Uterus (tissue), 4 donors: ENCODE results near the gene VSIG4. TPM values are rescaled to one million over a fixed set of nuclear protein-coding genes. Genes with fewer than 3 reads are reported as not detected.

ENCODE experiments used
- DNase-seq, 2 donors: peaks; one replicate each; pipeline ENCODE4 v3.0.0-alpha.2; 2019 to 2020
- H3K27ac ChIP-seq, 2 donors: fragments of 200-600 bp; sonication (generic); 1 replicate in 1 of 2; 2 replicates in 1 of 2; pipeline ENCODE4 v1.5.1; 2016 to 2018
- H3K27me3 ChIP-seq, 2 donors: fragments of 200-600 bp; sonication (generic); one replicate each; pipeline ENCODE4 v1.5.1; 2018 to 2019; ENCODE audit warnings: control low read depth in 1 of 2
- H3K36me3 ChIP-seq, 2 donors: fragments of 200-600 bp; sonication (generic); one replicate each; pipeline ENCODE4 v1.5.1; 2019; ENCODE audit warnings: control low read depth in 1 of 2
- H3K4me1 ChIP-seq, 2 donors: fragments of 200-600 bp; sonication (generic); one replicate each; pipeline ENCODE4 v1.5.1; 2018 to 2019; ENCODE audit warnings: control low read depth in 1 of 2
- H3K4me3 ChIP-seq, 2 donors: fragments of 200-600 bp; sonication (generic); 1 replicate in 1 of 2; 2 replicates in 1 of 2; pipeline ENCODE4 v1.5.1; 2018 to 2019; ENCODE audit warnings: mild to moderate bottlenecking in 1 of 2
- H3K9me3 ChIP-seq, 2 donors: fragments of 200-600 bp; sonication (generic); one replicate each; pipeline ENCODE4 v1.5.1; 2019; ENCODE audit warnings: control low read depth in 1 of 2
- CTCF ChIP-seq, 4 experiments: fragments of 200-600 bp in 2 of 4; fragments of 450-650 bp in 2 of 4; sonication (generic) in 2 of 4; IDR thresholded peaks; one replicate each; pipeline ENCODE4 v1.5.1; 2016 to 2019; ENCODE audit warnings: antibody characterized with exemption in 4 of 4, mild to moderate bottlenecking in 2 of 4, moderate library complexity in 1 of 4
- POLR2A ChIP-seq, 2 donors: fragments of 450-650 bp; IDR thresholded peaks; one replicate each; pipeline ENCODE4 v1.6.1; 2016; ENCODE audit warnings: antibody characterized with exemption in 2 of 2, mild to moderate bottlenecking in 1 of 2, moderate library complexity in 1 of 2
- intact Hi-C: fragments of 100-400 bp; cut with DNase I; formaldehyde crosslinking; loops from one replicate; pipeline ENCODE4 v1.15.1; 2023; ENCODE audit warnings: low total_unique reads
- total RNA-seq, 4 donors: library from RNA; depleted of rRNA in 3 of 4; stranded (reverse); fragments of >200 nt in 3 of 4; gene quantifications; one replicate each; pipeline versions ENCODE4 v1.1.0 to v1.2.4, GENCODE V29; 2014 to 2023
- donor health status: DM: yes; HTN: yes; CAD: no.

The VSIG4 gene
- total RNA-seq, 4 donors from 2014 or later = 13.4 to 120 (median 16.7) TPM

- H3K27me3 ChIP-seq = no peaks in the 10 kb centered on the region
- no peak overlapping the region for H3K4me3 ChIP-seq
- H3K9me3 ChIP-seq = no peaks in the 10 kb centered on the region
- no peak for DNase-seq
- H3K4me1 ChIP-seq = no peaks in the 10 kb centered on the region
- intact Hi-C loops = no loop called here
- TF ChIP-seq POLR2A (IDR thresholded peaks at IDR 0.05) = no peak
- TF ChIP-seq CTCF (IDR thresholded peaks at IDR 0.05) = no peak
- no peaks in the 10 kb centered on the region for H3K36me3 ChIP-seq
- H3K27ac ChIP-seq = no peak overlapping the region
Observed at GRCh38 chrX:66054978-66055377, 15.1 kb upstream of the VSIG4 start.

- no peak overlapping the region for H3K4me3 ChIP-seq
- DNase-seq = no peak
- no peak for TF ChIP-seq POLR2A (IDR thresholded peaks at IDR 0.05)
- TF ChIP-seq CTCF (IDR thresholded peaks at IDR 0.05) = no peak
- H3K27ac ChIP-seq = no peak overlapping the region
- H3K36me3 ChIP-seq = no peaks in the 10 kb centered on the region
- no peaks in the 10 kb centered on the region for H3K27me3 ChIP-seq
- H3K9me3 ChIP-seq = no peaks in the 10 kb centered on the region
- intact Hi-C loops = no loop called here
- H3K4me1 ChIP-seq = no peaks in the 10 kb centered on the region
Observed at GRCh38 chrX:66053414-66053813, 13.5 kb upstream of the VSIG4 start.

- Histone ChIP-seq H3K27me3 (no peaks in the 10 kb centered on the region), H3K36me3 (no peaks in the 10 kb centered on the region), H3K27ac (no peak overlapping the region), H3K4me3 (no peak overlapping the region), H3K9me3 (no peaks in the 10 kb centered on the region), H3K4me1 (no peaks in the 10 kb centered on the region)
- no peak for TF ChIP-seq CTCF (IDR thresholded peaks at IDR 0.05)
- TF ChIP-seq POLR2A (IDR thresholded peaks at IDR 0.05) = no peak
- intact Hi-C loops = no loop called here
- DNase-seq = no peak
Observed at GRCh38 chrX:66051980-66052379, 12.1 kb upstream of the VSIG4 start.

DNA sequence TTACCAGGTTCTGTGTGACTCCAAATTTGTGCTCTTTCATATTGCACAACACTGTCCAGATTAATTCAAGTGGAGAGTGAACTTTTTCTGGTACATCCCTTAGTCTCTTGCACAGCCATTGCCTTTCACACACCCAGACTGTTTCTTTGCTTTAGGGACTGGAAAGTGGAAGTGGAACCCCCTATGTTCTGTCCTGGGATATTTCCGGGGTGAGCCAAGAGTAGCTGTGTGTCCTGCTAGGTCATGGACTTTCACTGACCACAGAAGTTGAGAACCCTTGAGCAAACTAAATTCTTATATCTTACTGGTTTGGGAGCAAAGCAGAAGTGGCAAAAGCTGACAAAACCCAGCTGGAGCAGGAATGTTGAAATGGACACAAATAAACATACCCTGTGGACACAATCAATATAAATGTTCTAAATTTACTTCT lies 10.3 kb upstream of the VSIG4 start:
- DNase-seq = no peak
- H3K4me3 ChIP-seq = no peak overlapping the region
- no peaks in the 10 kb centered on the region for H3K36me3 ChIP-seq
- no peaks in the 10 kb centered on the region for H3K4me1 ChIP-seq
- no peaks in the 10 kb centered on the region for H3K27me3 ChIP-seq
- intact Hi-C loops = no loop called here
- H3K9me3 ChIP-seq = no peaks in the 10 kb centered on the region
- H3K27ac ChIP-seq = no peak overlapping the region
- TF ChIP-seq POLR2A (IDR thresholded peaks at IDR 0.05) (no peak), CTCF (IDR thresholded peaks at IDR 0.05) (no peak)

- no peak for TF ChIP-seq CTCF (IDR thresholded peaks at IDR 0.05)
- no peak for TF ChIP-seq POLR2A (IDR thresholded peaks at IDR 0.05)
- Histone ChIP-seq H3K4me1 (no peaks in the 10 kb centered on the region), H3K27ac (no peak overlapping the region), H3K36me3 (no peaks in the 10 kb centered on the region), H3K27me3 (no peaks in the 10 kb centered on the region), H3K9me3 (no peaks in the 10 kb centered on the region), H3K4me3 (no peak overlapping the region)
- DNase-seq = no peak
- intact Hi-C loops = no loop called here
Observed at GRCh38 chrX:66049056-66049455, 9.2 kb upstream of the VSIG4 start.
